Spleen (tissue), 11 donors: ENCODE data around the gene DDTL. TPM values are rescaled to one million over a fixed set of nuclear protein-coding genes. Genes with fewer than 3 reads are reported as not detected.
A peak's percentile ranks its signal among the peaks of the same experiment; 100 is the strongest.
"Not testable (repeated sequence)": the region's sequence is repeated elsewhere in the genome, so short reads cannot be mapped to it uniquely, and the experiment has no call there.

Experiments
- DNase-seq: peaks from one replicate; pipeline ENCODE4 v3.0.0-alpha.2; 2020
- H3K27ac ChIP-seq, 8 donors: fragments of 200-600 bp; sonication (generic) in 7 of 8; 1 replicate in 4 of 8; 2 replicates in 4 of 8; pipeline versions ENCODE4 v1.5.0 to v1.8.0; 2016 to 2021; ENCODE audit warnings: inconsistent platforms in 4 of 8, mild to moderate bottlenecking in 4 of 8, moderate library complexity in 1 of 8
- H3K27me3 ChIP-seq, 7 donors: fragments of 200-600 bp; sonication (generic) in 6 of 7; replicated peaks in 1 of 7; 1 replicate in 4 of 7; 2 replicates in 3 of 7; pipeline versions ENCODE4 v1.5.0 to v1.8.0; 2016 to 2021; ENCODE audit warnings: inconsistent platforms in 3 of 7, mild to moderate bottlenecking in 1 of 7
- H3K36me3 ChIP-seq, 6 donors: fragments of 200-600 bp; sonication (generic) in 5 of 6; 1 replicate in 4 of 6; 2 replicates in 2 of 6; pipeline versions ENCODE4 v1.5.0 to v1.8.0; 2016 to 2021; ENCODE audit warnings: inconsistent platforms in 2 of 6
- H3K4me1 ChIP-seq, 6 donors: fragments of 200-600 bp; sonication (generic) in 5 of 6; 1 replicate in 3 of 6; 2 replicates in 3 of 6; pipeline versions ENCODE4 v1.5.0 to v1.8.0; 2016 to 2021; ENCODE audit warnings: inconsistent platforms in 3 of 6
- H3K4me3 ChIP-seq, 8 donors: fragments of 200-600 bp; sonication (generic) in 7 of 8; 1 replicate in 4 of 8; 2 replicates in 4 of 8; pipeline versions ENCODE4 v1.5.0 to v1.8.0; 2016 to 2021; ENCODE audit warnings: inconsistent platforms in 4 of 8, mild to moderate bottlenecking in 4 of 8, moderate library complexity in 2 of 8
- H3K9me3 ChIP-seq, 8 donors: fragments of 200-600 bp; sonication (generic) in 7 of 8; 1 replicate in 4 of 8; 2 replicates in 4 of 8; pipeline versions ENCODE4 v1.5.0 to v1.8.0; 2016 to 2021; ENCODE audit warnings: inconsistent platforms in 4 of 8
- CTCF ChIP-seq, 11 experiments: fragments of 200-600 bp in 7 of 11; fragments of 450-650 bp in 4 of 11; sonication (generic) in 4 of 11; IDR thresholded peaks in 8 of 11; conservative IDR thresholded peaks in 3 of 11; 1 replicate in 7 of 11; 2 replicates in 4 of 11; pipeline versions ENCODE4 v1.4.0 to v1.8.0; 2016 to 2021; ENCODE audit warnings: antibody characterized with exemption in 11 of 11, inconsistent platforms in 4 of 11, mild to moderate bottlenecking in 1 of 11
- POLR2A ChIP-seq, 3 donors: fragments of 450-650 bp; IDR thresholded peaks; one replicate each; pipeline ENCODE4 v1.5.1; 2017; ENCODE audit warnings: antibody characterized with exemption in 3 of 3, mild to moderate bottlenecking in 1 of 3
- POLR2AphosphoS5 ChIP-seq, 3 donors: sonication (generic); formaldehyde crosslinking; IDR thresholded peaks; one replicate each; pipeline ENCODE4 v1.5.1; 2017; ENCODE audit warnings: antibody characterized with exemption in 3 of 3
- WGBS, 5 donors: extraction: QIAGEN DNeasy Blood & Tissue Kit in 3 of 5; methylation state at CpG; one replicate each; pipeline versions ENCODE4 v1.1.5 to v1.1.7; 2013 to 2018; 5-methylcytosine and 5-hydroxymethylcytosine counted together
- intact Hi-C: fragments of 100-400 bp; cut with DNase I; formaldehyde crosslinking; loops from one replicate; pipeline ENCODE4 v1.15.0; 2023; ENCODE audit warnings: low total_unique reads
- polyA plus RNA-seq, 3 donors: library from polyadenylated mRNA; stranded (reverse); fragments of 200-250 nt; gene quantifications; one replicate each; pipeline ENCODE4 v1.2.1, GENCODE V29; 2013
- total RNA-seq, 7 donors: library from RNA; depleted of rRNA in 3 of 7; stranded (reverse); fragments of >200 nt in 3 of 7; fragmentation: NEBNext Ultra II Directional in 4 of 7; extraction: Animal tissue kit (Norgen Biotek cat#: 25700) in 4 of 7; gene quantifications; one replicate each; pipeline versions ENCODE4 v1.1.0 to v1.2.1, GENCODE V29; 2016 to 2021
- donor health status: healthy with polysubstance abuse.
- donor health status: DM: no; HTN: no; CAD: no; lungs with moderate emphysema.
- donor health status: DM: no; HTN: no; CAD: no.
- donor health status: Bipolar disorder and iron deficiency.
- donor health status: healthy.
- donor health status: DM: no; HTN: no; CAD: no.
- donor health status: DM: yes; HTN: yes; CAD: no.

DDTL gene
- total and polyA plus RNA-seq, 10 donors, result 1.0 to 5.0 (median 2.3) TPM; not detected in 1

DNA sequence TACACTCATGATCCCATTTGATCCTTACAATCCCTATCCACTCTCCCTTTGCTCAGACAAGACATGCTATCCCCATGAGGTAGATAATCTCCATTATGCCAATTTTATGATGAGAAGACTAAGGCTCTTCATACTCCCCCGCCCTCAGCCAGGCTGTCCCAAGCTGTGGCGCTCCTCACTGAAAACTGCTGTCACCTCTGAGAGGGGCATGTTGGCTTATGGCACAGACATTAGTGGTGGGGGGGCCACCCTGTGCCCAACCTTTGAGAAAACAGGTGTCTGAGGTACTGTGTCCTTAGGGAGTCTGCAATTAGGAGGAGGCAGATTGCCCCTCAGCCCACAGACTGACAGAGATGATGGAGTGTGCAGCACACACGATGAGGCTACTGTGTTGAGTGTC is 2.4 kb downstream of the DDTL start:
- TF ChIP-seq POLR2A (IDR thresholded peaks at IDR 0.05) (no peak), CTCF (IDR thresholded peaks at IDR 0.05 in 8 of 11, conservative IDR thresholded peaks at IDR 0.05 in 3 of 11) (no peak), POLR2AphosphoS5 (IDR thresholded peaks at IDR 0.05) (no peak)
- no peaks in the 10 kb centered on the region for H3K9me3 ChIP-seq
- DNase-seq, result no peak
- peaks cover 0 to 30% (median 6%) of the 10 kb centered on the region in 6 donors for H3K4me1 ChIP-seq
- 80 to 97% (median 94%) methylated on average over 3 of the region's 3 CpGs for WGBS, 5 donors
- no peak overlapping the region for H3K4me3 ChIP-seq
- H3K27ac ChIP-seq, result no peak overlapping the region
- intact Hi-C loops, result no loop called here
- H3K36me3 ChIP-seq, result peaks cover 0 to 31% (median 26%) of the 10 kb centered on the region in 6 donors
- no peaks in the 10 kb centered on the region for H3K27me3 ChIP-seq

GRCh38 chr22:23970201-23970641 is 3.5 kb downstream of the DDTL start:
- Histone ChIP-seq H3K9me3 (no peaks in the 10 kb centered on the region), H3K27ac (no peak overlapping the region), H3K36me3 (peaks cover 0 to 31% (median 26%) of the 10 kb centered on the region in 6 donors), H3K4me1 (peaks cover 0 to 30% (median 6%) of the 10 kb centered on the region in 6 donors), H3K4me3 (no peak overlapping the region), H3K27me3 (no peaks in the 10 kb centered on the region)
- intact Hi-C loops, result no loop called here
- 73 to 89% (median 82%) methylated on average over 5 of the region's 5 CpGs for WGBS, 5 donors
- DNase-seq, result no peak
- TF ChIP-seq POLR2A (IDR thresholded peaks at IDR 0.05) (no peak), CTCF (IDR thresholded peaks at IDR 0.05 in 8 of 11, conservative IDR thresholded peaks at IDR 0.05 in 3 of 11) (no peak), POLR2AphosphoS5 (IDR thresholded peaks at IDR 0.05) (no peak)

DNA sequence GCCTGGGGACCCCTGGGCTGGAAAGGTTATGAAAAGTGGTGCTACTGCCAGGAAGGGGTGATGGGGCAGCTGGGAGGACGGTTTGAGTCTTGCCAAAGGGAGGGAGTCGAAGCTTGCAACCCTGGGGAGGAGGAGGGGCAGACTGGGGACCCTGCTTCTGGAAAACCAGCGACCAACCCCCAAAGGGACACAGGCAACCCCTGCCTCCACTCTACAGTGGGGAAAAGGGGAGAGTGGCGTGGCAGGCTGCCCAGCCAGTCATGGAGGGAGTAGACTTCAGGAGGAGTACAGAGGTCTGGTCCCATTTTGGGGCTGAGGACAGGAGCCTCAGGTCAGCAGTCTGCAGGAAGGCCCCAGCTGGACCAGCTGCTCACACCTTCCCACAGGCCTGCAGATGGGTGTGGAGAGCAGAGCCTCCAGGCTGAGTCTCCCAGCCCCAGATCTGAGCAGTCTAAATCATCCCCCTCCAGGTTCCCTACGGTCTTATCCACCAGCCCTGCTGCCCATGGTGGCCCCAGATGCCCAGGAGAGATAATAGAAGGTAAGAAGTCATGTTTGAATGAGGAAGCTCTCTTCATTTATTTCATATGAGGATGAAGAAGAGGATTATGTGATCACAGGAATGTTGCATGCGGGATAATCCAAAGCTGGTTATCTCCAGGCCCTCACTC is 4.3 kb downstream of the DDTL start:
- Histone ChIP-seq H3K36me3 (peaks cover 0 to 31% (median 26%) of the 10 kb centered on the region in 6 donors), H3K4me3 (no peak overlapping the region), H3K27ac (no peak overlapping the region), H3K4me1 (peaks cover 0 to 30% (median 6%) of the 10 kb centered on the region in 6 donors), H3K9me3 (no peaks in the 10 kb centered on the region), H3K27me3 (no peaks in the 10 kb centered on the region)
- no peak for DNase-seq
- intact Hi-C loops, result no loop called here
- TF ChIP-seq POLR2A (IDR thresholded peaks at IDR 0.05) (no peak), POLR2AphosphoS5 (IDR thresholded peaks at IDR 0.05) (peak in 2 of 3 donors; percentile 32 to 36)
- WGBS, 5 donors, result 63 to 91% (median 80%) methylated on average over 6 of the region's 6 CpGs

GRCh38 chr22:23971927-23972326 is 5.2 kb downstream of the DDTL start:
- Histone ChIP-seq H3K36me3 (peaks cover 0 to 31% (median 26%) of the 10 kb centered on the region in 6 donors), H3K4me1 (peaks cover 0 to 30% (median 6%) of the 10 kb centered on the region in 6 donors)
- H3K27me3 ChIP-seq, H3K9me3 ChIP-seq, intact Hi-C loops, H3K27ac ChIP-seq, H3K4me3 ChIP-seq, DNase-seq: not testable (repeated sequence)
- WGBS, 5 donors, result 89 to 98% (median 92%) methylated on average over 3 of the region's 3 CpGs

DNA sequence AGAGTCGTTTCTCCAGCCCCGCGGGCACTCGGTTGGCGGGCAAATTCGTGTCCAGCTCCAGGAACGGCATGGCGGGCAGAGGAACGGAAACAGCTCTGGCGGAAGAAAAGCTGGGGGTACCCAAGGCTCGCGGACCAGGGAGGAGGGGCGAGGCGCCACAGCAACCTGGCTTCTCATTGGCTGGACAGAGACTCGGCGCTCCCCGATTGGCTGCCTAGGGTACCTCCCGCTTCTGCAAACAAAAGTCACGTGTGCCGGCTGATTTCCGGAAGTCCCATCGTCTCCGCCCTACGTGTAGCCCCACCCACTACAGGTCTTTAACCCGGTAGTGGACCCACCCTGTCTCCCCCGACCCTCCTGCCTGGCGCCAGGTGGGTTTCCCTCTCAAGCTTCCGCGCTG is 7.7 kb downstream of the DDTL start, which contains the start of gene DDT:
TSS of gene DDT (minus strand) at position 97 of the 400 bp plus-strand sequence. CDS start at position 70, 27 bp downstream.
- intact Hi-C loops, H3K27me3 ChIP-seq, H3K9me3 ChIP-seq, DNase-seq, H3K27ac ChIP-seq, H3K4me3 ChIP-seq: not testable (repeated sequence)
- Histone ChIP-seq H3K36me3 (peaks cover 0 to 27% (median 24%) of the 10 kb centered on the region in 6 donors), H3K4me1 (peaks cover 0 to 25% (median 6%) of the 10 kb centered on the region in 6 donors)
- no CpG with 5 or more reads among the region's 29 CpGs for WGBS, 5 donors

GRCh38 chr22:23974836-23975352 is 8.2 kb downstream of the DDTL start:
- peaks cover 0 to 21% (median 20%) of the 10 kb centered on the region in 6 donors for H3K36me3 ChIP-seq
- DNase-seq, H3K9me3 ChIP-seq, intact Hi-C loops, H3K4me3 ChIP-seq, H3K27me3 ChIP-seq, H3K27ac ChIP-seq: not testable (repeated sequence)
- WGBS, 5 donors, result 10 to 29% (median 23%) methylated on average over 4 to 9 of the region's 27 CpGs
- peaks cover 0 to 20% (median 6%) of the 10 kb centered on the region in 6 donors for H3K4me1 ChIP-seq

- H3K36me3 ChIP-seq, DNase-seq, H3K4me3 ChIP-seq, H3K27ac ChIP-seq, intact Hi-C loops, H3K27me3 ChIP-seq, H3K4me1 ChIP-seq, H3K9me3 ChIP-seq: not testable (repeated sequence)
- 86 to 100% (median 92%) methylated on average over 3 to 7 of the region's 12 CpGs; no CpG with 5 or more reads in 2 of the 5 donors for WGBS, 5 donors
Measured at GRCh38 chr22:23977304-23977703, 10.6 kb downstream of the DDTL start.

DNA sequence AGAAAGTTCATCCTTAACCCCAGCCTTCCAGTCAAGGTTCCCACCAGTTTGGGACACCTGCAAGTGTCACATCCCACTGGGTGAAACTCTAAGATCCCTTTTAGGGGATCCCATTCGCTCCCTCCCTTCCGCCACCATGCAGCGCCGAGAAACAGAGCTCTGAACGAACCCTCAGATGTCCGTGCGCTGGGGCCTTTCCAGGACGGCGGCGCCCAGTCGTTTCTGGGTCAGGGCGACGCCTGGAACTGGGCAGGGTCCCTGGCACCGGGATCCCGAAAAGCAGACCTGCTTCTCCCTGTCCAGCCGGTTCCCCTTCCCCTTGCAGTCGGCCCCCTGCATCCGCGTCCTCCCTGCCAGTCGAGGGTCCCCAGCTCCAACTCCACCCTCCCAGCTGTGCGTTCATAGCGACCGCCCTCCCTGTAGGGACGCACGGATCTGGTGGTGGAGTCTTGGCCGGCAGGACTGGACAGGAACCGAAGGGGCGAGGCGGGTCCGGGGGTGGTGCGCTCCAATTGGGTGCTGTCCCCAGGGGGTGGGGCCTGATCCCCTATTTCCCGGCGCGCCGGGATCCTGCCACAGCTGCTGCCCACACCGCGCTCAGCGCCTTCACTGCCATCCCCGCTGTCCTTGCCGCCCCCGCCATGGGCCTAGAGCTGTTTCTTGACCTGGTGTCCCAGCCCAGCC is 13.0 kb downstream of the DDTL start, which contains the start of gene GSTT2:
TSS of gene GSTT2 (plus strand) at position 578 of the 684 bp plus-strand sequence.
- WGBS, 5 donors, result no CpG with 5 or more reads among the region's 41 CpGs
- H3K27me3 ChIP-seq, intact Hi-C loops, H3K4me1 ChIP-seq, H3K4me3 ChIP-seq, H3K9me3 ChIP-seq, H3K27ac ChIP-seq, DNase-seq, H3K36me3 ChIP-seq: not testable (repeated sequence)
